OCI-LY3 (cell line): ENCODE results near the gene IFNA17.
"Not testable (repeated sequence)": the region's sequence is repeated elsewhere in the genome, so short reads cannot be mapped to it uniquely, and the experiment has no call there.

Experiments used
- CTCF ChIP-seq: fragments of 200-600, 300-600 bp; sonication (generic); IDR thresholded peaks from 2 replicates; pipeline ENCODE4 v1.5.1; 2014; ENCODE audit warnings: antibody characterized with exemption, low read length, low read depth
- EZH2phosphoT487 ChIP-seq: fragments of 200-600 bp; shearing (Covaris generic); IDR thresholded peaks from 2 replicates; pipeline ENCODE4 v1.6.1; 2018; ENCODE audit warnings: antibody characterized with exemption, mixed run types, low read depth

DNA sequence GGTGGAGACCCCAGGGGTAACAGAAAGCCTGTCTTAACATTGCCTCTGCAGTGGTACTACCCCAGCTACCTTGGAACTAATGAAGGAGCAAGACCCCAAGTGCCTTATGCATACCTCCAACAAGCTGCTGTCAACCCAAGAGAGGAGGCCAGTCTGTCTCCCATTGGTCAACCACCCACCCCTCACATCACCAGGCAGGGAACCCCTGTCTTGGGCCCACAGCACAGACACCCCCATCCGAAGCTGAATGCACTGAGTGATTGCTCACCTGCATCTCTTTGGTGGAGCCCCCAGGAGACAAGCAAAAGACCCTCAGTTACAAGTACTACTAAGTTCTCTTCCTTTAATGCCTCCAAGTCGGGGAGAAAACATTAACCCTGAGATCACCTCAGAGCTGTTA lies 15.9 kb downstream of the IFNA17 start:
- not testable (repeated sequence) for TF ChIP-seq CTCF, EZH2phosphoT487
